HG02571 (cell line): Measurements from ENCODE around the gene CLDN6.
A peak's percentile ranks its signal among the peaks of the same experiment; 100 is the strongest.

ENCODE experiments used
- ATAC-seq: cut with Tn5 transposase; IDR thresholded peaks from one replicate; pipeline ENCODE4 v1.9.1; 2021; ENCODE audit warnings: mild to moderate bottlenecking, moderate library complexity; ENCODE audit not compliant: unreplicated experiment

CLDN6 gene

DNA sequence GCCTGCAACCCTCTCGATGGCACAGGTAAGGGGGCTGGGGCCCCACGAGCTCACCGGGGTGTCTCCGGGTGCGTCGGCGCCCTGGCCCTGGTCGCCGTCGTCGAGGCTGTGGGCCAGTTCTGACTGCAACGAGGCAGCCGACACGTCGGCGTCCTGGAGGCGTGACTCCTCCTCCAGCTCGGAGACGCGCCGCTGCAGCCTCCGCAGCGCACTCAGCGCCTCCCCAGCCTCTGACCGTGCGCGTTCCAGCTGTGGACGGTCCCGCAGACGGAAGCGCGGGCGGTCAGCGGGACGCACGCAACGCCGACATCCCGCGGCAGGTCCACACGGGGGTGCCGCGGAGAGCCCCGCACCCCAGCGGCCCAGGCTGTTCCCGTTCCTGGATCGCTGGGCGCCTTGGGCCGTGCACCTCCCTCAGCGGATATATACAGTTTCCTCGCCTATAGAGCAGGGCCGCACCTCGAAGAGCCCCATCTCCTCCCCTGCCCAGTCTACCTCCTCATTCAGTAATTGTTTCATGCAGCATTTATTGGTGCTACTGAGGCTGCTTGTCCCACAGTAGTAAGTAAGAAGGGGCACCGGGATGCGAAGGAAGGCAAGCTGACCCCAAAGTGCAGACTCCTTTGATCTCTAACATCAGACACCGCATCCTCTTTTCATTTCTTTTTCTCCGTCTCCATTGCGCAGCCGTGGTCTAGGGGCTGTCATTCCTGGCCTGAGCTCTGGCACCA is 11.7 kb upstream of the CLDN6 start:
- no peak for ATAC-seq

DNA sequence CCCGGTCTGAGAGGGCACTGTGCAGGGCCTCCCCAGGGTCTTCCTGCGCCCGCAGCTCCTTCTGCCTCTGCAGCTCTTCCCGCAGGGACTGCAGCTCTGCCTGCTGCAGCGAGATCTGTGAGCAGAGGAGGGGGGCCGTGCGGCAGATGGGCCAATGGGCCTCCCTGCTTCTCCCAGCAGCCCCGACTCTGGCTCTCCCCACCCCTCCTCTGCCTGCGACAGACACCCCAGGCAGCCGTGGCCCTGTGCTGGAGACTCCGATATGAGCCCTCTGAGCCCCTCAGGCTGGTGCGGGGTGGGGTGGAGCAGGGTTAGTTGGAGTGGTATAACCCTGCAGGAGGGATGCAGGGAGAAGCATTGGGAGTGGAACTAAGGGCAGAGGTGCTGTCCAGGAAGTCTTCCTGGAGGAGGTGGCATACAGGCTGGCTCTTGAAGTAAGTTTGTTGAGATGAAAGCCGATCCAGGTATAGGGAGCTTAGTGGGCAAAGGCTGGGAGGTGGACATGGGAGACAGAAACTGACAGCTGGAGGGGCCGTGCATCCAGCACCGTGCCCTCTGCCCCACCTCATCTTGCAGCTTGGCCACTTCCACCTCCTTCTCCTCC is 10.8 kb upstream of the CLDN6 start:
- ATAC-seq, result no peak

DNA sequence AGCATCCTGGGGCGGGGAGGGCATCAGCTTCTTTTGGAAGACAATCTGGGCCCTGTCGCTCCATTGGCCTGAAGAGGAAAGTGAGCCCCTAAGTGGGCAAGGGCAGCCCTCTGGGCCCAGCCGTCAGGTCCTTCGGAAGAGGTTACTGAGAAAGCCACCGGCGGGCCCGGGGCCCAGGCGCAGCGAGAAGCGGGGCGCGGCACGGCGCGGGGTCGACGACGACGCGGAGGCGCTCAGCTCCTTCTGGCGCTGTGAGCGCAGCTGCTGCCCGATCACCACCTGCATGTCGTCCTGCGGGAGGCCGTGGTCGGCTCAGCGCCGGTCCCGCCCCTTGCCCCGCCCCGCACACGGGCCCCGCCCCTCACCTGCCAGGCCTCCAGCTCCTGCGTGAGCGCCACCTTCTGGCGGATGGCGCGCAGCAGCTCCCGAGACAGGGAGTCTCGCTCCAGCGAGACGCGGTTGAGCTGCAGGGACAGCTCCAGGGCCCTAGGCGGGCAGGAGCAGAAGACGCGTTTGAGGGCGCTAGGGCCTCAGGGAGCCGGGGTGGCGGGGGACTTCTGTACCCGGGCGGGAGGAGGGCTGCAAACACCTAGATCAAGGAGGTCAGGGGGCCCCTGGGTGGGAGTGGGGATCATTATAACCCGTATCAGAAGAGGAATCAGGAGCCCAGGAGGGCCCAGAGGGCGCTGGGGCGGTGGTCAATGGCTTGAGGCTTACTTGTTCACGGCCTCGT is 10.2 kb upstream of the CLDN6 start:
- no peak for ATAC-seq

DNA sequence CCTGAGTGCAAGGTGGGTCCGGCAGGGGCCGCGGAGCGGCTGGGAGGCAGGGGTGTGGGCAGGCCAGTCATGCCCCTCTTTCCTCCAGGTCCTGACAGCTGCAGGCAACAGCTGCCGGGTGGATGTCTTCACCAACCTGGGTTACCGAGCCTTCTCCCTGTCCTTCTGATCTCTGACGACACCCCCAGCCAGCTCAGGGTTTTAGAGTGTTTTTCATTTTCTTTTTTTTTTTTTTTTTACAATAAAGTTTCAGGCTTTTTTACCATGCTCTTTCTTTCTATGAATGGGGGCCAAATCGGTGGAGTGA is 9.5 kb upstream of the CLDN6 start:
- no peak for ATAC-seq

DNA sequence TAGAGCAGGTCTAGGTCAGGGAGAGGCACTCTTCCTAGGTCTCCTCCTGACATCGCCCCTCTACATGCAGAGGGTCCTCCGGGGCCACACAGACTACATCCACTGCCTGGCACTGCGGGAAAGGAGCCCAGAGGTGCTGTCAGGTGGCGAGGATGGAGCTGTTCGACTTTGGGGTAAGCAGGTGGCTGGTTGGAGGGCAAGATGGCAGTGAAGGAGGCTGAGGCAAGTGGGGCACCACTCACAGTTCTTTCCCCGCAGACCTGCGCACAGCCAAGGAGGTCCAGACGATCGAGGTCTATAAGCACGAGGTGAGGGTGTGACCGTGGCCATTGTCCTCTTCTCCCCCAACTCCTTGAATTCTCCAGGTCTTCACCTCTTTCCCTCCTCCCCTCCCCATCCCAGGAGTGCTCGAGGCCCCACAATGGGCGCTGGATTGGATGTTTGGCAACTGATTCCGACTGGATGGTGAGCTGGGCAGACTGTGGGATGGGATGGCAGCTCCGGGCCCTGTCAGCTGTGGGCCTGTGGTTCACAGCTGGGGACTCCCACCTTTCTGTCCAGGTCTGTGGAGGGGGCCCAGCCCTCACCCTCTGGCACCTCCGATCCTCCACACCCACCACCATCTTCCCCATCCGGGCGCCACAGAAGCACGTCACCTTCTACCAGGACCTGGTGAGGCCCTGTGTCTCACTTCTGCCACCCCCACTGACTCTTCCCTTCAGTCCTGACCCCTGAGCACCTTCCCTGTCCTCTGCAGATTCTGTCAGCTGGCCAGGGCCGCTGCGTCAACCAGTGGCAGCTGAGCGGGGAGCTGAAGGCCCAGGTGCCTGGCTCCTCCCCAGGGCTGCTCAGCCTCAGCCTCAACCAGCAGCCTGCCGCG is 8.9 kb upstream of the CLDN6 start:
- no peak for ATAC-seq

DNA sequence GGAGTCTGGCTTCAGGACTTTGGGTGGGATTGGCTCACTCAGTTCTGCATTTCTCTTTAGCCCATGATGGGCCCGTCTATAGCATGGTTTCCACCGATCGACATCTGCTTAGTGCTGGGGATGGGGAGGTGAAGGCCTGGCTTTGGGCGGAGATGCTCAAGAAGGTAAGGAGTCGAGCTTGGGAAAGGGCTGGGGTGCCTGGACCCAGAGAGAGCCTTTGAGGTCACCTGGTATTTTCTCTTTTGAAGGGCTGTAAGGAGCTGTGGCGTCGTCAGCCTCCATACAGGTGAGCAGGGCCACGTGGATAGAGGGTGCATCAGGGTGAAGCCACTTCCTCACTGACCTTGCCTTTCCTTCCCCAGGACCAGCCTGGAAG is 8.0 kb upstream of the CLDN6 start:
- ATAC-seq, result no peak

DNA sequence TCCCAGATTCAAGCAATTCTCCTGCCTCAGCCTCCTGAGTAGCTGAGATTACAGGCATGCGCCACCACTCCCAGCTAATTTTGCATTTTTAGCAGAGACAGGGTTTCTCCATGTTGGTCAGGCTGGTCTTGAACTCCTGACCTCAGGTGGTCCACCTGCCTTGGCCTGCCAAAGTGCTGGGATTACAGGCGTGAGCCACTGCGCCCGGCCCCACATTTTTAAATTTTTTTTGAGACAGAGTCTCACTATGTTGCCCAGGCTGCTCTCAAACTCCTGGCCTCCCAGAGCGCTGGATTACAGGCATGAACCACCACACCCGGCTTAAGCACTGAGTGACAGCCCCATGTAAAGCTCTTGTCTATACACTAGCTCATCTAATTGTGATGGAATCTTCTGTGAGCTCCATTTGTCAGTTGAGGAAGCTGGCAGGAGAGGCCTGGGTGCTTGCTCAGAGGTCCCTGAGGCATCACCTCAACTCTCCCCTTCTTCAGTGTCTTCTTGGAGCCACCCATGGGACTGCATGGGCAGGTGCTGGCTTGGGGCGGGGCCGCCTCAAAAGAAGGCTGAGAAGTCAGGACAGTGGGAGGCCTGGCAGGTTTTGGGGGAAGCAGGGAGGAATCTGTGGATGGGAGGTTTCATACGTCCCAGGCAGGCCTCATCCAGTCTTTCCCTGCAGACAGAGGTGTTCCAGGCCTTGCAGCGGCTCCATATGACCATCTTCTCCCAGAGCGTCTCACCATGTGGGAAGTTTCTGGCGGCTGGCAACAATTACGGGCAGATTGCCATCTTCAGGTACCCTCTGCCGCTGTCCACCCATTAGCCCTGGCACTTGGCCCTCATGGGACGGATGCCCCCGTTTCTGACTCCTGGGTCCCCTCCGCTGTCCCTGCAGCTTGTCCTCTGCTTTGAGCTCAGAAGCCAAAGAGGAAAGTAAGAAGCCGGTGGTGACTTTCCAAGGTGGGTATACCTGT is 7.3 kb upstream of the CLDN6 start:
- no peak for ATAC-seq

DNA sequence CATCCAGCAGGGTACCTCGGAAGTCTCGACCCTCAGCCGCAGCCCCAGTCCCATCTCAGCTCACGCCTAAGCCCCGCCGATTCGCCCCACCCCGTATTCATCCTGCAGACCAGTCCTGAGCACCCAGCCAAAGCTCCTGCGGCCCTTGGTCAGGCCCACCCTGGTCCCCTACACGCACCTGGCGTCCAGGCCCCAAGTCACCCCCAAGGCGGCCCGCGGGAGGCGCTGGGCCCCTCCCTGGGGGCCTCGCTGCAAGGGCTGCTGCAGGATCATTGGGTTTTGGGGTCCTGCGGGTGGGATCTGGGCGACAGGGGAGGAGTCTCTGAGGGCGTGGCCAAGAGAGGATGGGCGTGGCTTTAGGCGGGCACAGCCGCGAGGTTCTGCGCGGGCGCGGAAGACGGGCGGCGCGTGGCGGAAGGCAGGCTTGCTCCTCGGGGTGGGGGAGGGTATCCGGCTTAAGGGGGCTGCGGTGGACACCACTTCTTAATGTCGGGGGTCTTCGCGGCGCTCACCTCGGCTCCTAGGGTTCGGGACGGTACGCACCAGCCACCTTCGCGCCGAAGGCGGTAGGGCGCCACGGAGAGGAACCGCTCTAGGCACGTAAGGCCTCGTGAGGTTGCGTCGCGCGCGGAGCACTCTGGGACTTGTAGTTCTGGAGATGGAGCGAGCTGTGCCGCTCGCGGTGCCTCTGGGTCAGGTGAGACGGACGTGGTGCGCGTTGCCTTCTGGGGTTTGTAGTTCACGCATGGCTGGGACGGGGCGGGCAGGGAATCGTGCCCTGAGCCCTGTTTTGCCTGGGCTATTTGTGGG is 5.9 kb upstream of the CLDN6 start, which contains the start of the genes HCFC1R1 and THOC6:
Gene HCFC1R1, minus strand, starts transcription at position 274 of the 810 bp plus-strand sequence. Its CDS starts 1 bp downstream, at position 273.
Gene THOC6, plus strand, starts transcription at position 367 of the 810 bp plus-strand sequence. Its CDS starts 292 bp downstream, at position 659.
- peak; percentile 65 for ATAC-seq

DNA sequence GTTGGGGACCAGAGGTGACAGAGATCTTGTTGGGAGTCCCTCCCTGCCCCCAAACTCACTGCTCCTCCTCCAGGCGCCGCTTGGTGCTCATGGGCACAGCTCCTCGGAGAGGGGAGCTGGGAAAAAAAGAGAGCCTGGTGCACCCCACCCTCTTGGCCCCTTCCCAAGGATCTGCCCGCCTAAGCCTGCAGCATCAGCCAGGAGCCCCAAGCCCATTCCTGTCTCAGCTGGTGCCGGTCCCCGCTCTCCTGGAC is 5.4 kb upstream of the CLDN6 start:
- no peak for ATAC-seq

DNA sequence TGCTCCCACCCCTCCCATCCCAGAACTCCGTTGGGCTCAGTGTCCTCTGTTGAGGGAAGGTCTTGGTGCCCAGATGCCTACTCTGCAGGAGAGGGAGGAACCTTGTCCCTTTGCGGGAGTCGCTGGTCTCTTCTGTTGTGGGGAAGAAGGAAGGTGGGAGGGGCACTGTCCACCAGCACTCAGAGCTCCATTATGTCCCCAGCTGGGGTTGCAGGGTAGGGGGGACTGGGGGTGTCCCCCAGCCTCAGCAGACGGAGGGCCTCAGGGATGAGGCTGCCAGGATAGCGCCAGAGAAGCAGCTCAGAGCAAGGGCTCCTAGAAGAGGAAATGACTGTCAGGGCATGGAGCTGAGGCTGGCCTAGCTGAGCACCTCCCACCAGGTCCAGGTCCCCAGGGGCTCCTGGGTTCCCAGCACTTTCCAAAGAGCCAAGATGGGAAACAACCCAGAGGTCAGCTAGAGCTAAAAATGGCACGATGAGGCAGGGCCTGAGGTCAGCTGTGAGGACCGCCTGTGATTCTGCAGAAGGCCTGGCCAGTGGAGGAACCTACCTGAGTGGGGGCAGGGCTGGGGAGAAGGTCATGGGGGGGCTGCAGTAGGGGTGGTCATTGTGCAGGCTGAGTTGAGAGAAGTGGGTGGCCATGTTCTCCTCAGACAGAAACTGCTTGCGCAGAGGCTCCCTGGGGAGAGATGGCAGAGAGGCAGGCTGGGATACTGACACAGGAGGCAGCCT is 4.9 kb upstream of the CLDN6 start:
- no peak for ATAC-seq

DNA sequence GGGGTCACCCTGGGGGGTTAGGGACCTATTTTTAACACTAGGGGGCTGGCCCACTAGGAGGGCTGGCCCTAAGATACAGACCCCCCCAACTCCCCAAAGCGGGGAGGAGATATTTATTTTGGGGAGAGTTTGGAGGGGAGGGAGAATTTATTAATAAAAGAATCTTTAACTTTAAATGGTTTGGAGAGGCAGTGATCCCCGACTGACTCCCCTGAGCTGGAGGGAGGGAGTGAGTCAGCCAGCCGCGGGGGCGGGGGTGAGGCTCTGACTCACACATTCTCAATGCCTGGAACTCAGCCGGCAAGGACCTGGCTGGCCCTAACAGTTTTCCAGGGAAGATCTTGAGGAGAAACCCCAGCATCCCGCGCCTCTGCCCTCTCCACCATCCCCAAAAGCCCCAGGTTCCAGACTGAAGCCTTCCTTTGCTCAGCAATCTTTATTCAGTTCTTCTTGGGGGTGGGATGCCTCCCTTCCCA is 4.3 kb upstream of the CLDN6 start:
- no peak for ATAC-seq

DNA sequence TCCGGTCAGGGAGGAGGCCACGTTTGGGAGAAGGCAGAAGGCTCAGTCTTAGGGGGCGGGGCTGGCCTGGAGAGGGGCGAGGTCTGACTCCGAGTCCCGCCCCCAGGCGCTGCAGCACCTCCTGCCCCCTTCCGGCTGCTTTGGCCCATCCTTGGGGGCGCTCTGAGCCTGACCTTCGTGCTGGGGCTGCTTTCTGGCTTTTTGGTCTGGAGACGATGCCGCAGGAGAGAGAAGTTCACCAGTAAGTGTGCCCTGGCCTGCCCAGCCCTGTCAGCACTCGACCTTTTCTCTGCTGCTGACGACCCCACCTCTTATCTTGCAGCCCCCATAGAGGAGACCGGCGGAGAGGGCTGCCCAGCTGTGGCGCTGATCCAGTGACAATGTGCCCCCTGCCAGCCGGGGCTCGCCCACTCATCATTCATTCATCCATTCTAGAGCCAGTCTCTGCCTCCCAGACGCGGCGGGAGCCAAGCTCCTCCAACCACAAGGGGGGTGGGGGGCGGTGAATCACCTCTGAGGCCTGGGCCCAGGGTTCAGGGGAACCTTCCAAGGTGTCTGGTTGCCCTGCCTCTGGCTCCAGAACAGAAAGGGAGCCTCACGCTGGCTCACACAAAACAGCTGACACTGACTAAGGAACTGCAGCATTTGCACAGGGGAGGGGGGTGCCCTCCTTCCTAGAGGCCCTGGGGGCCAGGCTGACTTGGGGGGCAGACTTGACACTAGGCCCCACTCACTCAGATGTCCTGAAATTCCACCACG is 3.6 kb upstream of the CLDN6 start:
- ATAC-seq, result no peak

DNA sequence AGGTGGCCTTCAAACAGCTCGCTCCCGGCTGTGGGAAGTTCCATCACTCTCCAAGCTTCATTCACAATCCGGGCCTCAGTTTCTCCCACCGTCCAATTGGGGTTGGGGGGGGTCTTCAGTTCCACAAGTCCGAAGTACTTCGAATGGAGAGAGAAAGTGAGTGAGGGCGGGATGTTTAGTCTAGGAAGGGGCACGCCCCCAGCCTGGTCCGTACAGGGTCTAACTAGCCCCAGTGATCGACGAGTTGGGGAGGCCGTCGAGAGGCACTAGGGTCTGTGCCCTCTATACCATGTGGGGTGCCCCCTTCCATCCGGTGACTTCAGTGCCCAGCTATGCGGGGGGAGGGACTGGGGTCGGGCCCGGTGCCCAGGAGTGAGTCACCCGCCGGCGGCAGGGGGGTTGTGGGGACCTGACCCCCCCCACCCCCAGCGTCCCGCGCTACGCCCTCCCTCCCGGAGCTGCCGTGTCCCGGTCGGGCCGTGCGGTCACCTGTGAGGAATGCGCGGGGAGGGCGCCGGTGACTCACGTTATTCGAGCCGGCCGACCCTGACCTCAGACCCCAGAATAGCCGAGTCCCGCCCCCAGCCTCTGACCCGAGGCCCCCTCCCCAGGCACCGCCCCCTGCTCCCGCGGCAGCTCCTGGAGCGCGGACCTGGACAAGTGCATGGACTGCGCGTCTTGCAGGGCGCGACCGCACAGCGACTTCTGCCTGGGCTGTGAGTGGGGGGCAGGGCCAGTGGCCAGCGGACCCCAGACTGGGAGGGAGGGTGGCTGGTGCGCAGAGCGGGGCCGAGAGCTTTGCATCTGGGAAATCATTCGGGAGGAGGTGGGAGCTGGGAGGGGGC is 2.8 kb upstream of the CLDN6 start:
- ATAC-seq, result no peak

DNA sequence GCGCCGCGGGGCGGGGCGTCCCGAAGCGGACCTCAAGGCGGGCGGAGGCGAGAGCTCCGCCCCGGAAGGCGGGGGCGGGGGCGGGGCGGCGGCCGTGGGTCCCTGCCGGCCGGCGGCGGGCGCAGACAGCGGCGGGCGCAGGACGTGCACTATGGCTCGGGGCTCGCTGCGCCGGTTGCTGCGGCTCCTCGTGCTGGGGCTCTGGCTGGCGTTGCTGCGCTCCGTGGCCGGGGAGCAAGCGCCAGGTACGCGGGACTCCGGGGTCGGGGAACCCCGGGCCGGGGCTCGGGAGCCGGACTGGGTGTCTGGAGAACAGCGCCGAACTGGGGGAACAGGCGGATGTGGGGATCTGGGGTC is 2.2 kb upstream of the CLDN6 start, which contains the start of gene TNFRSF12A:
Gene TNFRSF12A, plus strand, starts transcription at position 122 of the 357 bp plus-strand sequence. Its CDS starts 30 bp downstream, at position 152.
- ATAC-seq, result no peak

DNA sequence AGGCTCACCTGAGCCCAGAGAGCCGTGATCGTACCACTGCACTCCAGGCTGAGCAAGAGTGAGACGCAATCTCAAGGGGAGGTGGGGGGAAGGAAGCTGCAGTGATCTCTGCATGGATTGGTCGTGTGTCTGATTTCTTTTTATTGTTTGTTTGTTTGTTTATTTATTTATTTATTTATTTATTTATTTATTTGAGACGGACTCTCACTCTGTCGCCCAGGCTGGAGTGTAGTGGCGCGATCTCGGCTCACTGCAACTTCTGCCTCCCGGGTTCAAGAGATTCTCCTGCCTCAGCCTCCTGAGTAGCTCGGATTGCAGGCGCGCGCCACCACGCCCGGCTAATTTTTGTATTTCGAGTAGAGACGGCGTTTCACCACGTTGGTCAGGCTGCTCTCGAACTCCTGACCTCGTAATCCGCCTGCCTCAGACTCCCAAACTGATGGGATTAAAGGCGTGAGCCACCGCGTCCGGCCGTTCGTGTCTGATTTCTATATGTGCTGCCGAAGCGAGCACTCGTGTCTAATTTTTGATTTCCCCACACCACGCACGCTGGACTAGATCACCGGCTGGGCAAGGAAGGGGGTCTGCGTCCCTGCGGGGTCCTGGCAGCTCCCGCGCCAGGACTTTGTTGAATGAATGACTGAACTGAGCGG is 1.7 kb upstream of the CLDN6 start:
- ATAC-seq, result no peak

DNA sequence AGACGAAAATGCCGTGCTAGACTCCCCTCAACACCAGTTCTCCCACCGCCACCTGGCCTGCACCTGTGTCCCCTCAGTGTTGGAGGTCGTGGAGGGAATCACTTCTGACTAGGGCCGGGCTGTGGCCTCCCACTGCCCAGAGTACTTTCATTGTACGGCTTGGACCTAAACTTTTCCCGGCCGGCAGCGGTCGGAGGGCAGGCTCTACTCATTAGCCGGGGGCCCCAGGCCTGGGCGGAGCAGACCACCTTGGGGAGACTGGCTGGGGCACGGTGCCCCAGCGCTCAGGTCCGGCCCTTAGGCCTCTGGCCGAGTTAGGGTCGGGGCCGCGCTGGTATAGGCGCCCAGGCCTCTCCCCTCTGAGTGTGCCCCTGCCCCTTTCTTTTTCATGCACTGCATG is 639 bp downstream of the CLDN6 start:
- ATAC-seq, result no peak
